SIG-M5 treated with dmso at 0.1 percent for 504 hours (cell line): Measurements from ENCODE around the gene CACUL1.
"Not testable (repeated sequence)": the region's sequence is repeated elsewhere in the genome, so short reads cannot be mapped to it uniquely, and the experiment has no call there.

Source experiments
- DNase-seq: peaks from one replicate; lab custom pipeline; 2025; ENCODE audit not compliant: unreplicated experiment; lab: John Stamatoyannopoulos, UW

Gene CACUL1

GRCh38 chr10:118754556-118755423, at the start of gene CACUL1:
CACUL1 (minus strand) TSS chr10:118754970; CDS start chr10:118754762, 208 bp downstream.
- peak; percentile 98 for DNase-seq

- no peak for DNase-seq
These were observed 49.5 kb upstream of the CACUL1 start for GRCh38 chr10:118804262-118804773.

- DNase-seq, result no peak
These were observed 47.5 kb upstream of the CACUL1 start for GRCh38 chr10:118802126-118802793.

GRCh38 chr10:118800920-118801319, 46.1 kb upstream of the CACUL1 start:
- DNase-seq, result no peak

DNA sequence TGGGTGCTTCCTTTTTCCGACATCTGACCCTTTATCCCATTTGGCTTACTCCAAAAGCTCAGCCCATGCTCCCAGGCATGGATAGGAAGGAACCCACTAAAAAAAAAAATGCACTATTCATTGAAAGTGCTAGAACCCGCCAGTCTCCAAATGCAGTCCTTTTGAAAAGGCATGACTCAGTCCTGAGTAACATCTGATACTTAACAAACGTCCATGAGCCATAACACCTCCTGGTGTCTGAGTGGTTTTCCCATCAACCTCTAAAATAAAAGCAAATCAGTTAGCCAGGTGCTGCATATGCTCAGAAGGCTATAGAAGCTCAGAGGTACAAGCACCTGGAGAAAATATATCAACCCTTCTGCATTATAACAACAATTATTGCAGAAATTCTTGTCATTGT, 45.0 kb upstream of the CACUL1 start:
- no peak for DNase-seq

- no peak for DNase-seq
These were observed 43.5 kb upstream of the CACUL1 start for GRCh38 chr10:118798231-118798662.

GRCh38 chr10:118794971-118795370, 40.2 kb upstream of the CACUL1 start:
- not testable (repeated sequence) for DNase-seq

GRCh38 chr10:118793545-118793944, 38.8 kb upstream of the CACUL1 start:
- DNase-seq, result no peak

DNA sequence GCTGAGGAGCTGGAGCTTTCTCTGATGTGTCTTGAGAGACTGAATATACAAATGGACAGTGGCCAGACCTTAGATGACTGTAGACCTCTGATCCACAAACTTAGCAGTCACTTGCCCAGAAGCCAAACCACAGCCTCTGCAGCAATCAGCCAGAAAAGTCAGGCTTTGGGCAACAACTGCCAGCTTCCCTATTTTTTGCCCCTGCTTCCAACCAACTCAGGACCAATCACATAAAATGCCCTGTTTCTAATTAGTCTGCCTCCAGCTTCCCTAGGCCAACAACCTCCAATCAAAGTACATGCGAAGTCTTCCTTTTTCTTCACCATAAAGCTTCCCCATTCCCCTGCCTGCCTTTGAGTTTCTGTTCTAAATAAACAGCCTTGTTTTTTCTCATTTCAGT, 37.8 kb upstream of the CACUL1 start:
- peak; percentile 69 for DNase-seq

- no peak for DNase-seq
These were observed 35.3 kb upstream of the CACUL1 start for GRCh38 chr10:118790058-118790457.

DNA sequence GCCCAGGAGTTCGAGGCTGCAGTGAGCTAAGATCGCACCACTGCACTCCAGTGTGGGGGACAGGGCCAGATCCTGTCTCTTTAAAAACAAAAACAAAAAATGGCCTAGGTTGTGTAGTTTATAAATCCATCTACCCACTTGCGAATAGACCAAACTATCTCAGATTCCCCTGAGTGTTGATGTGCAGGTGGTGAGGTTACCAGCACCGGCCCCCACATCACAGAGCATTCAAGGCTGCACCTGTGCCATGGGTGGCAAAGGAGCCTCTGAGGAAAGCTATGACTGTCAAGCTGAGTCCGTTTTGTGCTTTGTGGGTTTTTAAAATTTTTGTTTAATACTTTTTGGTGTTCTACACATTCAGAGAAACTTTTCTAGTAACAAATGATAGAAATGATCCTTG, 30.8 kb upstream of the CACUL1 start:
- no peak for DNase-seq

DNA sequence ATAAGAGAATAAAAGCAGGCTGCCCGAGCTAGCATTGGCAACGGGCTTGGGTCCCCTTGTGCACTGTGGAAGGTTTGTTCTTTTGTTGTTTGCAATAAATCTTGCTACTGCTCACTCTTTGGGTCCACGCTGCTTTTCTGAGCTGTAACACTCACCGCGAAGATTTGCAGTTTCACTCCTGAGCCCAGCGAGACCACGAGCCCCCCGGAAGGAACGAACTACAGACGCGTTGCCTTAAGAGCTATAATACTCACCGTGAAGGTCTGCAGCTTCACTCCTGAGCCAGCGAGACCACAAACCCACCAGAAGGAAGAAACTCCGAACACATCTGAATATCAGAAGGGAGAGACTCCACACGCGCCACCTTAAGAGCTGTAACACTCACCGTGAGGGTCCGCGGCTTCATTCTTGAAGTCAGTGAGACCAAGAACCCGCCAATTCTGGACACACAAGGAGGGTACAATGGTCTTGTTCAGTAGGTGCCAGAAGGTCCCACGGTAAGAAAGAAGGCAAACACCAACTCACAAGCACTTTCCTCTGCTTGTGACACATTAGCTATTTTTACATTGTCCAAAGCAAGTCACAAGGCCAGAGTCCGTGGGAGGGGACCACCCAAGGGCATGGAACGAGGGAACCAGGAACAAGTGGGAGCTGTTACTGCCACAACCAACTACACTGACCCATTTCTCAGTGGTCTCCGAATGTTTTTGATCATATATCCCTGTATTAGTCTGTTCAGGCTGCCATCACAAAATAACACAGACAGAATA, 29.2 kb upstream of the CACUL1 start:
- DNase-seq, result no peak

GRCh38 chr10:118782916-118783465, 28.2 kb upstream of the CACUL1 start:
- not testable (repeated sequence) for DNase-seq

- DNase-seq, result no peak
These were observed 26.8 kb upstream of the CACUL1 start for GRCh38 chr10:118781541-118781940.

- no peak for DNase-seq
These were observed 24.0 kb upstream of the CACUL1 start for GRCh38 chr10:118778727-118779126.

- no peak for DNase-seq
These were observed 22.2 kb upstream of the CACUL1 start for GRCh38 chr10:118776960-118777359.

DNA sequence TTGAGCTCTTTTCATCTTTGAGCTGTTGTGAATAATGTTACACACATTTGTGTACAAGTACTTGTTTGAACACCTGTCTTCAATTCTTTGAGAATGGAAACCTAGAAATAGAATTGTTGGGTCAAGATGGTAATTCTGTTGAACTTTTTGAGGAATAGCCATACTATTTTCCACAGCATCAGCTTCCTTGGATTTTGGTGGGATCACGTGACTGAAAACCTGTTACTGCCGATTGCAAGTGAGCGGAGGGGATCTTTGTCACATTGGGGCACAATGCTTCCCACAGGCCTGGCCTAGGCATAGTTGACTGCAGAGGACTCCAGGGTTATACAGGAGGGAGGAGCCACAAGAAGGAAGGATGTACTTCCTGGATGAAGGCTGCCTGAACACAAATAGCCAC, 21.3 kb upstream of the CACUL1 start:
- DNase-seq, result no peak

DNA sequence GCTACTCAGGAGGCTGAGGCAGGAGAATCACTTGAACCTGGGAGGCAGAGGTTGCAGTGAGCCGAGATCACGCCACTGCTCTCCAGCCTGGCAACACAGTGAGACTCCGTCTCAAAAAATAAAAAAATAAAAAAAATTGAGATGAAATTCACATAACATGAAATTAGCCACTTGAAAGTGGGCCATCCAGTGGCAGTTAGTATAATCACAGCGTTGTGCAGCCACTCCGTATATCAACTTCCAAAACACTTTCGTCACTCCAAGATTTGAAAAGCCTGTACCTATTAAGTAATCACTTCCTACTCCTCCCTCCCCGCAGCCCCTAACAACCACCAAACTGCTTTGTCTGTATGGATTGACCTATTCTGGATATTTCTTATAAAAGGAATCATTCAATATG, 20.7 kb upstream of the CACUL1 start:
- no peak for DNase-seq

GRCh38 chr10:118773041-118773440, 18.3 kb upstream of the CACUL1 start:
- DNase-seq, result no peak

DNA sequence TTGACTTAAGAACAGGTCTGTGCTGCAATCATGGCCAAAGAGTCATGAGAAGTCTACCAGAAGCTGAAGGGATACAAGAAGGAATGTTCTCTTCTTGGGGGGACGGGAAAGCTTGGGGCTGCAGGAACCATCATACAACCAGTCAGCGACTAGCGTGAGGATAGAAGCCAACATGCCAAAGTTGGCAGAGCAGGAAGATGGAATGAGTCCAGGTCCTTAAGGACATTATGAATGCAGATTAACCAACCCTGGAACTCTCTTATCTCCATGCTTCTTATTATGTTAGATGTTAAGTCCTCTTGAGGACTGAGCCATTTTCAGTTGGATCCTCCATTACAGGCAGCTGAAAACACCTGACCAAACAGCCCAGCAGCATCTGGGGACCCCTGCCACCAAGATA, 17.2 kb upstream of the CACUL1 start:
- DNase-seq, result no peak
